GM12878 (cell line): ENCODE data around the gene TNKS1BP1. TPM values are rescaled to one million over a fixed set of nuclear protein-coding genes. Genes with fewer than 3 reads are reported as not detected.

Source experiments
- ATAC-seq: fragments of 200-7000 bp; cut with Tn5 transposase; 3 replicates; pipeline ENCODE4 v1.9.1; 2020; ENCODE audit warnings: mild to moderate bottlenecking, moderate library complexity
- BruUV-seq: library from RNA; stranded (reverse); fragments of 400-500 nt; replicated peaks from 2 replicates; lab custom pipeline; 2021; lab: Mats Ljungman, UMichigan
- CTCF ChIA-PET: fragments of 300-600 bp; sonication (Branson Sonifier 250); formaldehyde crosslinking; extraction: SDS; loops from one replicate; lab custom pipeline; 2021; ENCODE audit warnings: inconsistent platforms; lab: Yijun Ruan, JAX
- POLR2A ChIA-PET: fragments of 350-600 bp; formaldehyde crosslinking; extraction: SDS; loops from one replicate; lab custom pipeline; 2021; ENCODE audit warnings: inconsistent platforms; lab: Charles Lee
- RAD21 ChIA-PET: fragments of 300-600 bp; sonication (Branson Sonifier 250); formaldehyde crosslinking; loops from one replicate; lab custom pipeline; 2023; ENCODE audit warnings: antibody characterized with exemption; ENCODE audit not compliant: unreplicated experiment; lab: Charles Lee
- SMC1A ChIA-PET: fragments of 300-600 bp; sonication (Branson Sonifier 250); formaldehyde crosslinking; loops from one replicate; lab custom pipeline; 2023; ENCODE audit not compliant: unreplicated experiment, uncharacterized antibody; lab: Charles Lee
- DNase-seq: peaks from one replicate; pipeline ENCODE4 v3.0.0-alpha.2; 2011; ENCODE audit warnings: low read depth, low spot score
- FAIRE-seq: peaks from 3 replicates; lab custom pipeline; 2011; peaks lifted over from hg19 to GRCh38; lab: Jason Lieb, UNC
- H2AFZ ChIP-seq: 2 replicates; pipeline ENCODE4 v1.6.0; 2011; ENCODE audit warnings: low read depth, low read length, control low read depth; ENCODE audit not compliant: control insufficient read depth
- H3K27ac ChIP-seq: 2 replicates; pipeline ENCODE4 v1.5.1; 2011; ENCODE audit warnings: control low read depth; ENCODE audit not compliant: control insufficient read depth, insufficient read depth
- H3K27me3 ChIP-seq, 2 experiments: replicated peaks in 1 of 2; 2 replicates each; pipeline versions ENCODE4 v1.6.0 to v1.6.1; 2011; ENCODE audit warnings: low read length in 1 of 2; ENCODE audit not compliant: control insufficient read depth in 2 of 2, insufficient read depth in 2 of 2
- H3K36me3 ChIP-seq, 2 experiments: 2 replicates each; pipeline ENCODE4 v1.5.1; 2011; ENCODE audit warnings: low read length in 1 of 2; ENCODE audit not compliant: control insufficient read depth in 2 of 2, insufficient read depth in 2 of 2
- H3K4me1 ChIP-seq: 2 replicates; pipeline ENCODE4 v1.6.1; 2011; ENCODE audit warnings: mild to moderate bottlenecking, low read length, moderate library complexity, mixed read lengths; ENCODE audit not compliant: control insufficient read depth, insufficient read depth
- H3K4me2 ChIP-seq: 2 replicates; pipeline ENCODE4 v1.6.0; 2011; ENCODE audit warnings: control low read depth; ENCODE audit not compliant: control insufficient read depth, insufficient read depth
- H3K4me3 ChIP-seq: fragments of 200-600 bp; sonication (generic); 2 replicates; pipeline ENCODE4 v1.5.1; 2016
- H3K79me2 ChIP-seq: 2 replicates; pipeline ENCODE4 v1.6.0; 2011; ENCODE audit warnings: low read length; ENCODE audit not compliant: control insufficient read depth, insufficient read depth
- H3K9ac ChIP-seq: 2 replicates; pipeline ENCODE4 v1.8.0; 2011; ENCODE audit warnings: low read length, control low read depth, mixed read lengths; ENCODE audit not compliant: control insufficient read depth, insufficient read depth
- H3K9me3 ChIP-seq: replicated peaks from 3 replicates; pipeline ENCODE4 v1.5.1; 2011; ENCODE audit warnings: mild to moderate bottlenecking, low read length; ENCODE audit not compliant: control insufficient read depth, insufficient read depth
- H4K20me1 ChIP-seq: 2 replicates; pipeline ENCODE4 v1.6.0; 2011; ENCODE audit not compliant: control insufficient read depth, insufficient read depth
- CREB1 ChIP-seq: IDR thresholded peaks from 2 replicates; pipeline ENCODE4 v1.6.1; 2012; ENCODE audit warnings: low read depth, mild to moderate bottlenecking, inconsistent platforms
- EP300 ChIP-seq, 2 experiments: fragments of 150-350 bp in 1 of 2; IDR thresholded peaks; 2 replicates each; pipeline ENCODE4 v1.6.1; 2011 to 2012; ENCODE audit warnings: low read depth in 2 of 2, low read length in 2 of 2, borderline replicate concordance in 1 of 2, improper control_type of control experiment in 1 of 2, inconsistent platforms in 1 of 2; ENCODE audit not compliant: control insufficient read depth in 1 of 2
- KLF5 ChIP-seq: fragments of 450-650 bp; IDR thresholded peaks from 2 replicates; pipeline ENCODE4 v1.6.1; 2014; ENCODE audit warnings: mild to moderate bottlenecking; ENCODE audit not compliant: partially characterized antibody
- LARP7 ChIP-seq: fragments of 450-650 bp; IDR thresholded peaks from 2 replicates; pipeline ENCODE4 v1.6.1; 2017; ENCODE audit warnings: mild to moderate bottlenecking
- MEF2A ChIP-seq: IDR thresholded peaks from 2 replicates; pipeline ENCODE4 v1.6.1; 2011; ENCODE audit warnings: low read depth, mild to moderate bottlenecking, low read length, moderate library complexity; ENCODE audit not compliant: insufficient read depth
- MYC ChIP-seq: IDR thresholded peaks from 2 replicates; pipeline ENCODE4 v1.6.1; 2011; ENCODE audit warnings: mild to moderate bottlenecking, low read length, moderate library complexity, inconsistent platforms; ENCODE audit not compliant: insufficient read depth, insufficient replicate concordance, insufficient read length, severe bottlenecking
- POLR2AphosphoS5 ChIP-seq: IDR thresholded peaks from 2 replicates; pipeline ENCODE4 v1.6.1; 2011; ENCODE audit warnings: mild to moderate bottlenecking, low read length, inconsistent platforms
- PRDM15 ChIP-seq: fragments of 450-650 bp; formaldehyde crosslinking; IDR thresholded peaks from 2 replicates; pipeline ENCODE4 v1.4.0; 2020; ENCODE audit warnings: mild to moderate bottlenecking, moderate library complexity
- RAD21 ChIP-seq: IDR thresholded peaks from 2 replicates; pipeline ENCODE4 v1.6.1; 2011; ENCODE audit warnings: mild to moderate bottlenecking, low read depth, low read length, moderate library complexity; ENCODE audit not compliant: insufficient read depth
- RELB ChIP-seq: fragments of 450-650 bp; IDR thresholded peaks from 2 replicates; pipeline ENCODE4 v1.6.1; 2017; ENCODE audit warnings: low read depth, mild to moderate bottlenecking, moderate library complexity
- REST ChIP-seq: IDR thresholded peaks from 2 replicates; pipeline ENCODE4 v1.6.1; 2012; ENCODE audit warnings: mild to moderate bottlenecking, low read depth, low read length
- SMARCA5 ChIP-seq: fragments of 450-650 bp; IDR thresholded peaks from 2 replicates; pipeline ENCODE4 v1.6.1; 2017; ENCODE audit warnings: mild to moderate bottlenecking
- SREBF1 ChIP-seq: IDR thresholded peaks from 2 replicates; pipeline ENCODE4 v1.6.1; 2012; ENCODE audit warnings: mild to moderate bottlenecking, low read length
- SREBF2 ChIP-seq: IDR thresholded peaks from 2 replicates; pipeline ENCODE4 v1.6.1; 2012; ENCODE audit warnings: mild to moderate bottlenecking, low read length
- WRNIP1 ChIP-seq: IDR thresholded peaks from 2 replicates; pipeline ENCODE4 v1.6.1; 2011; ENCODE audit warnings: low read depth, low read length, improper control_type of control experiment, borderline replicate concordance
- YBX1 ChIP-seq: fragments of 450-650 bp; IDR thresholded peaks from 2 replicates; pipeline ENCODE4 v1.6.1; 2016; ENCODE audit warnings: antibody characterized with exemption
- ZNF217 ChIP-seq: fragments of 450-650 bp; IDR thresholded peaks from 2 replicates; pipeline ENCODE4 v1.6.1; 2017; ENCODE audit warnings: antibody characterized with exemption, mild to moderate bottlenecking
- WGBS: methylation state at CpG from one replicate; pipeline ENCODE4 v1.1.6; 2016; ENCODE audit warnings: low lambda C conversion rate; ENCODE audit not compliant: insufficient replicate concordance, insufficient coverage; ENCODE audit errors: missing lambda C conversion rate; 5-methylcytosine and 5-hydroxymethylcytosine counted together
- in situ Hi-C: fragments of 300-500 bp; cut with MboI; formaldehyde crosslinking; loops from 9 replicates; pipeline ENCODE4 v1.14.3; 2018; ENCODE audit warnings: mixed read lengths
- intact Hi-C: fragments of 100-400 bp; cut with micrococcal nuclease; formaldehyde crosslinking; loops from one replicate; pipeline ENCODE4 v1.14.2; 2022; ENCODE audit not compliant: unreplicated experiment
- polyA plus RNA-seq, 11 experiments: library from polyadenylated mRNA; depleted of rRNA in 4 of 11; unstranded in 6 of 11; stranded (reverse) in 5 of 11; fragments of >200 nt; fragmentation: Nextera tagmentation in 4 of 11; fragmentation: Illumina TruSeq in 1 of 11; extraction: Ambion mirVana in 4 of 11; extraction: Trizol in 1 of 11; gene quantifications; 1 replicate in 1 of 11; 2 replicates in 10 of 11; pipeline versions ENCODE4 v1.2.1 to v1.2.3, GENCODE V29; 2011 to 2016; ENCODE audit warnings: inconsistent platforms in 2 of 11, missing spikeins in 2 of 11, low read depth in 1 of 11
- total RNA-seq, 4 experiments: library from RNA; depleted of rRNA in 3 of 4; stranded (reverse); fragments of >200 nt in 3 of 4; fragmentation: Illumina TruSeq in 1 of 4; extraction: Trizol in 1 of 4; gene quantifications; 2 replicates each; pipeline versions ENCODE4 v1.2.1 to v1.2.3, GENCODE V29; 2013 to 2021

Gene TNKS1BP1
- total and polyA plus RNA-seq, 10 of the 15 experiments (the other 5 are each of a cell fraction or from before 2014, with no cell fraction given) = 0.26 to 15.8 (median 4.3) TPM

- no peak for FAIRE-seq
- 94% methylated on average over 14 of the region's 14 CpGs for WGBS
- ATAC-seq = no peak
- intact Hi-C loops (no loop called here), in situ Hi-C loops (loop anchor here (25.0 kb wide), 2 partner anchors 1181 to 1256 kb away; partner anchors contain the start of genes LPXN, OR5B21 and ZFP91)
- BruUV-seq = no TSS peak
- Histone ChIP-seq H3K4me2 (no peak overlapping the region), H4K20me1 (no peaks in the 10 kb centered on the region), H3K9me3 (no peaks in the 10 kb centered on the region), H3K4me3 (no peak overlapping the region), H3K36me3 (peaks cover 27 to 32% of the 10 kb centered on the region in 2 experiments), H2AFZ (no peak overlapping the region), H3K4me1 (peaks cover 11% of the 10 kb centered on the region), H3K27me3 (no peaks in the 10 kb centered on the region), H3K27ac (no peak overlapping the region), H3K9ac (no peak overlapping the region), H3K79me2 (peaks cover 29% of the 10 kb centered on the region)
- RAD21 ChIA-PET = no interaction called here
- CTCF ChIA-PET = no interaction called here
- POLR2A ChIA-PET = interaction anchor here (0.5 kb wide), 1 partner anchor 230 kb away, joined by 5 read pairs; no protein-coding TSS in a partner anchor
- DNase-seq = no peak
- TF ChIP-seq KLF5 = no peak
- TF ChIP-seq YBX1 = no peak
- no peak for TF ChIP-seq REST
- TF ChIP-seq POLR2AphosphoS5 = no peak
- no peak for TF ChIP-seq WRNIP1
- TF ChIP-seq CREB1 = no peak
- TF ChIP-seq RELB = no peak
- TF ChIP-seq SMARCA5 = no peak
- no peak for TF ChIP-seq SREBF2
- no peak for TF ChIP-seq MEF2A
- no peak for TF ChIP-seq ZNF217
- no peak for TF ChIP-seq EP300 (IDR thresholded peaks at IDR 0.05; ENCODE audit: borderline replicate concordance in 1 of 2, control insufficient read depth in 1 of 2, low read depth in 2 of 2, low read length in 2 of 2)
- TF ChIP-seq PRDM15 (CRISPR knock-in tag) = no peak
- no peak for TF ChIP-seq RAD21
- TF ChIP-seq LARP7 = no peak
- TF ChIP-seq SREBF1 = no peak
- TF ChIP-seq MYC = no peak
- SMC1A ChIA-PET = no interaction called here
These were observed 7.0 kb upstream of the TNKS1BP1 start for GRCh38 chr11:57331720-57332119.
